ENCODE results near the gene CSRNP3. TPM values are rescaled to one million over a fixed set of nuclear protein-coding genes. Genes with fewer than 3 reads are reported as not detected.

CSRNP3 gene
- total and polyA plus RNA-seq, 2 donors (not counting 3 experiments of a cell fraction or from before 2014, with no cell fraction given), result not detected

GRCh38 chr2:165687426-165688002 lies 218.0 kb downstream of the CSRNP3 start:
- CTCF ChIA-PET, result no interaction called here
- H4K20me1 ChIP-seq (replicated peaks; ENCODE audit: control insufficient read depth, extremely low read depth, insufficient read depth, low read length), result no peaks in the 10 kb centered on the region

More at GRCh38 chr2:165687426-165688002, 218.0 kb downstream of the CSRNP3 start:
- intact Hi-C loops (cut with micrococcal nuclease), result no loop called here
- FAIRE-seq (no peak), DNase-seq (ENCODE audit: low read depth, low spot score) (no peak)
- Histone ChIP-seq H3K4me2 (ENCODE audit: insufficient read depth, low read length) (no peak overlapping the region), H3K9me1 (replicated peaks; ENCODE audit: control insufficient read depth, extremely low read depth, insufficient read depth, low read length) (no peaks in the 10 kb centered on the region), H3K27me3 (ENCODE audit: control insufficient read depth in 2 of 2, insufficient read depth in 2 of 2, low read length in 2 of 2) (peaks cover 0 to 3% of the 10 kb centered on the region in 2 experiments), H3K9ac (replicated peaks; ENCODE audit: extremely low read depth, insufficient read depth, low read length) (no peak overlapping the region), H3K27ac (ENCODE audit: insufficient read depth, low read depth, low read length) (no peak overlapping the region), H3K4me3 (replicated peaks in 1 of 3; ENCODE audit: insufficient read depth in 1 of 3, low read depth in 1 of 3, low read length in 3 of 3) (no peak overlapping the region), H3K36me3 (ENCODE audit: control insufficient read depth in 2 of 2, extremely low read depth in 1 of 2, insufficient read depth in 2 of 2, low read length in 2 of 2) (no peaks in the 10 kb centered on the region), H3K4me1 (ENCODE audit: control insufficient read depth, extremely low read depth, insufficient read depth, low read length) (no peaks in the 10 kb centered on the region), H2AFZ (ENCODE audit: low read depth, low read length) (no peak overlapping the region), H3K9me3 (replicated peaks; ENCODE audit: control insufficient read depth, insufficient read depth, low read length) (no peaks in the 10 kb centered on the region), H3K79me2 (ENCODE audit: control insufficient read depth, insufficient read depth, low read length) (no peaks in the 10 kb centered on the region)
- dilution Hi-C loops (cut with MboI; ENCODE audit: extremely low pct_ligation_motif_present, low sequenced_read_pairs), result no loop called here
- no TSS peak for BruUV-seq (replicated peaks)
- POLR2A ChIA-PET, result no interaction called here
- TF ChIP-seq POLR2AphosphoS5 (IDR thresholded peaks at IDR 0.05; ENCODE audit: insufficient read depth, low read depth, low read length) (no peak), JUN (IDR thresholded peaks at IDR 0.05; ENCODE audit: borderline replicate concordance, insufficient read depth, insufficient read length, low read depth) (no peak), MAX (IDR thresholded peaks at IDR 0.05; ENCODE audit: insufficient read depth, insufficient read length) (no peak), EZH2 (IDR thresholded peaks at IDR 0.05; ENCODE audit: borderline replicate concordance, low read depth, low read length, severe bottlenecking) (no peak), CTCF (IDR thresholded peaks at IDR 0.05; ENCODE audit: extremely low read depth in 1 of 2, insufficient read depth in 1 of 2, low read depth in 1 of 2, low read length in 2 of 2) (no peak), GATA2 (IDR thresholded peaks at IDR 0.05; ENCODE audit: insufficient read depth, insufficient read length, low read depth, low read length) (no peak), FOS (IDR thresholded peaks at IDR 0.05; ENCODE audit: borderline replicate concordance, insufficient read depth, low read length) (no peak), MYC (IDR thresholded peaks at IDR 0.05; ENCODE audit: low read depth, low read length) (no peak)
